HepG2 (cell line): ENCODE measurements around the gene ABCA13. TPM values are rescaled to one million over a fixed set of nuclear protein-coding genes. Genes with fewer than 3 reads are reported as not detected.

ENCODE experiments used
- ARID5B ChIP-seq: IDR thresholded peaks from 2 replicates; pipeline ENCODE4 v1.4.0; 2020; ENCODE audit warnings: mild to moderate bottlenecking, missing genetic modification reagents
- BRCA1 ChIP-seq: sonication (generic); formaldehyde crosslinking; IDR thresholded peaks from 2 replicates; pipeline ENCODE4 v1.4.0; 2020; ENCODE audit warnings: missing genetic modification reagents
- CEBPG ChIP-seq: IDR thresholded peaks from 2 replicates; pipeline ENCODE4 v1.6.1; 2016
- CHD4 ChIP-seq: fragments of 200-600 bp; sonication (generic); IDR thresholded peaks from 2 replicates; pipeline ENCODE4 v1.7.0; 2017; ENCODE audit warnings: mild to moderate bottlenecking, low read length, borderline replicate concordance
- FOXJ3 ChIP-seq: sonication (generic); formaldehyde crosslinking; IDR thresholded peaks from 2 replicates; pipeline ENCODE4 v1.4.0; 2020; ENCODE audit warnings: missing genetic modification reagents, mild to moderate bottlenecking, borderline replicate concordance
- FOXO4 ChIP-seq: sonication (generic); formaldehyde crosslinking; conservative IDR thresholded peaks from 2 replicates; pipeline ENCODE4 v1.8.1; 2023; ENCODE audit warnings: missing genetic modification reagents
- GRHL1 ChIP-seq: sonication (generic); formaldehyde crosslinking; conservative IDR thresholded peaks from 2 replicates; pipeline ENCODE4 v1.8.0; 2022; ENCODE audit warnings: missing genetic modification reagents
- HDAC1 ChIP-seq: sonication (generic); formaldehyde crosslinking; IDR thresholded peaks from 2 replicates; pipeline ENCODE4 v1.5.1; 2020; ENCODE audit warnings: mild to moderate bottlenecking, missing genetic modification reagents
- HNRNPH1 ChIP-seq: fragments of 200-400 bp; formaldehyde crosslinking; optimal IDR thresholded peaks from 2 replicates; pipeline ENCODE3; 2017; ENCODE audit warnings: mild to moderate bottlenecking, low read depth, low read length
- IRX3 ChIP-seq: sonication (generic); formaldehyde crosslinking; IDR thresholded peaks from 2 replicates; pipeline ENCODE4 v1.8.1; 2023; ENCODE audit warnings: mild to moderate bottlenecking, low read depth, missing genetic modification reagents, borderline replicate concordance
- NFKB2 ChIP-seq: sonication (generic); formaldehyde crosslinking; IDR thresholded peaks from 2 replicates; pipeline ENCODE4 v1.4.0; 2020; ENCODE audit warnings: missing genetic modification reagents, borderline replicate concordance
- NR1H2 ChIP-seq: sonication (generic); formaldehyde crosslinking; IDR thresholded peaks from 2 replicates; pipeline ENCODE4 v1.8.1; 2022; ENCODE audit warnings: low read depth, missing genetic modification reagents, borderline replicate concordance
- PATZ1 ChIP-seq: sonication (generic); formaldehyde crosslinking; IDR thresholded peaks from 2 replicates; pipeline ENCODE4 v1.4.0; 2020; ENCODE audit warnings: missing genetic modification reagents
- POGK ChIP-seq: sonication (generic); formaldehyde crosslinking; conservative IDR thresholded peaks from 2 replicates; pipeline ENCODE4 v1.8.0; 2022; ENCODE audit warnings: mild to moderate bottlenecking, moderate library complexity, missing genetic modification reagents
- POLR2AphosphoS2 ChIP-seq: IDR thresholded peaks from 2 replicates; pipeline ENCODE4 v1.6.1; 2011; ENCODE audit warnings: low read depth, low read length, improper control_type of control experiment
- THYN1 ChIP-seq: sonication (generic); formaldehyde crosslinking; IDR thresholded peaks from 2 replicates; pipeline ENCODE4 v1.8.1; 2023; ENCODE audit warnings: low read depth, mild to moderate bottlenecking, moderate library complexity, missing genetic modification reagents, borderline replicate concordance
- TOPORS ChIP-seq: sonication (generic); formaldehyde crosslinking; IDR thresholded peaks from 2 replicates; pipeline ENCODE4 v1.8.0; 2023; ENCODE audit warnings: mild to moderate bottlenecking, missing genetic modification reagents
- ZBTB3 ChIP-seq: sonication (generic); formaldehyde crosslinking; IDR thresholded peaks from 2 replicates; pipeline ENCODE4 v1.4.0; 2020; ENCODE audit warnings: low read depth, mild to moderate bottlenecking, moderate library complexity, missing genetic modification reagents, borderline replicate concordance
- polyA plus RNA-seq, 8 experiments: library from polyadenylated mRNA; depleted of rRNA in 3 of 8; stranded (reverse) in 7 of 8; unstranded in 1 of 8; fragments of >200 nt; fragmentation: Illumina TruSeq in 4 of 8; extraction: Trizol in 4 of 8; gene quantifications; 2 replicates each; pipeline versions ENCODE4 v1.2.1 to v1.2.3, GENCODE V29; 2011 to 2016; ENCODE audit warnings: low read depth in 4 of 8, missing spikeins in 1 of 8, mixed read lengths in 1 of 8; ENCODE audit not compliant: insufficient read depth in 1 of 8
- total RNA-seq, 5 experiments: library from RNA; depleted of rRNA; stranded (reverse); fragments of >200 nt; fragmentation: Illumina TruSeq; extraction: Trizol; gene quantifications; 2 replicates each; pipeline ENCODE4 v1.2.3, GENCODE V29; 2016; ENCODE audit warnings: low read depth in 1 of 5

Gene ABCA13
- total and polyA plus RNA-seq, 2 of the 13 experiments (the other 11 are each of a cell fraction or from before 2014, with no cell fraction given) = 0.03 TPM; not detected in 1

GRCh38 chr7:48140001-48140681 is 31.1 kb upstream of the ABCA13 start (continued):
- TF ChIP-seq PATZ1 = peak; percentile 66; the same call in 1 of the 2 replicates
- no peak for TF ChIP-seq NFKB2 (CRISPR knock-in tag)
- TF ChIP-seq BRCA1 = no peak
- peak; percentile 99 for TF ChIP-seq ARID5B (CRISPR knock-in tag)
- no peak for TF ChIP-seq ZBTB3 (CRISPR knock-in tag)
- peak; percentile 70 for TF ChIP-seq CEBPG (CRISPR knock-in tag)
- peak; percentile 59; the same call in 1 of the 2 replicates for TF ChIP-seq POGK (CRISPR knock-in tag)
- no peak for TF ChIP-seq GRHL1 (CRISPR knock-in tag)
- TF ChIP-seq NR1H2 (CRISPR knock-in tag) = no peak
- TF ChIP-seq HDAC1 (CRISPR knock-in tag) = peak; percentile 50; the same call in 1 of the 2 replicates
- no peak for TF ChIP-seq HNRNPH1
- peak; percentile 46; the same call in 1 of the 2 replicates for TF ChIP-seq TOPORS (CRISPR knock-in tag)
- TF ChIP-seq FOXO4 (CRISPR knock-in tag) = no peak
- TF ChIP-seq POLR2AphosphoS2 = no peak
- no peak for TF ChIP-seq IRX3 (CRISPR knock-in tag)
- no peak for TF ChIP-seq CHD4
- TF ChIP-seq THYN1 (CRISPR knock-in tag) = 0 out of 2 replicates have a peak, but pooled peaks have one; percentile 8
- TF ChIP-seq FOXJ3 (CRISPR knock-in tag) = peak; percentile 98
